Peyer's patch (tissue), 4 donors: ENCODE measurements around the gene ERC1. TPM values are rescaled to one million over a fixed set of nuclear protein-coding genes. Genes with fewer than 3 reads are reported as not detected.

Source experiments
- DNase-seq, 3 donors: peaks; one replicate each; pipeline ENCODE4 v3.0.0-alpha.2; 2017 to 2019
- H3K27ac ChIP-seq, 4 donors: fragments of 200-600 bp; sonication (generic); one replicate each; pipeline ENCODE4 v1.5.1; 2016 to 2019
- H3K27me3 ChIP-seq, 2 donors: fragments of 200-600 bp; sonication (generic); one replicate each; pipeline ENCODE4 v1.5.1; 2019
- H3K36me3 ChIP-seq, 3 donors: fragments of 200-600 bp; sonication (generic); one replicate each; pipeline ENCODE4 v1.5.1; 2016 to 2019
- H3K4me1 ChIP-seq, 4 donors: fragments of 200-600 bp; sonication (generic); one replicate each; pipeline ENCODE4 v1.5.1; 2016 to 2019
- H3K4me3 ChIP-seq, 4 donors: fragments of 200-600 bp; sonication (generic); 1 replicate in 3 of 4; 2 replicates in 1 of 4; pipeline ENCODE4 v1.5.1; 2016 to 2019; ENCODE audit warnings: mild to moderate bottlenecking in 1 of 4
- H3K9me3 ChIP-seq, 4 donors: fragments of 200-600 bp; sonication (generic); one replicate each; pipeline ENCODE4 v1.5.1; 2016 to 2019; ENCODE audit warnings: mild to moderate bottlenecking in 1 of 4
- CTCF ChIP-seq, 6 experiments: fragments of 450-650 bp in 4 of 6; fragments of 200-600 bp in 2 of 6; sonication (generic) in 1 of 6; IDR thresholded peaks; one replicate each; pipeline ENCODE4 v1.5.1; 2017 to 2019; ENCODE audit warnings: antibody characterized with exemption in 6 of 6, mild to moderate bottlenecking in 3 of 6, moderate library complexity in 1 of 6
- POLR2A ChIP-seq, 2 donors: fragments of 450-650 bp; IDR thresholded peaks; one replicate each; pipeline ENCODE4 v1.5.1; 2017; ENCODE audit warnings: antibody characterized with exemption in 2 of 2, mild to moderate bottlenecking in 2 of 2, moderate library complexity in 2 of 2
- total RNA-seq, 4 donors: library from RNA; depleted of rRNA; stranded (reverse); fragments of >200 nt; gene quantifications; one replicate each; pipeline ENCODE4 v1.1.0, GENCODE V29; 2016

Gene ERC1
- total RNA-seq, 4 donors from 2014 or later, result 26.5 to 184 (median 31.7) TPM

GRCh38 chr12:1502379-1502720, 511.3 kb downstream of the ERC1 start:
- H3K36me3 ChIP-seq, result no peaks in the 10 kb centered on the region
- TF ChIP-seq CTCF (IDR thresholded peaks at IDR 0.05) (no peak), POLR2A (IDR thresholded peaks at IDR 0.05) (no peak)
- no peaks in the 10 kb centered on the region for H3K4me1 ChIP-seq
- H3K27me3 ChIP-seq, result no peaks in the 10 kb centered on the region
- no peak overlapping the region for H3K27ac ChIP-seq
- DNase-seq, result peak in 1 of 3 donors; percentile 6
- H3K4me3 ChIP-seq, result no peak overlapping the region
- H3K9me3 ChIP-seq, result no peaks in the 10 kb centered on the region

- Histone ChIP-seq H3K27me3 (no peaks in the 10 kb centered on the region), H3K4me1 (no peaks in the 10 kb centered on the region), H3K9me3 (no peaks in the 10 kb centered on the region), H3K4me3 (no peak overlapping the region), H3K36me3 (no peaks in the 10 kb centered on the region), H3K27ac (no peak overlapping the region)
- TF ChIP-seq POLR2A (IDR thresholded peaks at IDR 0.05), result no peak
- TF ChIP-seq CTCF (IDR thresholded peaks at IDR 0.05), result no peak
- peak in 1 of 3 donors; percentile 13 for DNase-seq
Observed at GRCh38 chr12:1502831-1503230, 511.8 kb downstream of the ERC1 start.

- H3K27ac ChIP-seq, result no peak overlapping the region
- H3K36me3 ChIP-seq, result no peaks in the 10 kb centered on the region
- TF ChIP-seq POLR2A (IDR thresholded peaks at IDR 0.05) (no peak), CTCF (IDR thresholded peaks at IDR 0.05) (no peak)
- DNase-seq, result peak in 1 of 3 donors; percentile 37
- H3K4me1 ChIP-seq, result no peaks in the 10 kb centered on the region
- H3K4me3 ChIP-seq, result no peak overlapping the region
- H3K27me3 ChIP-seq, result no peaks in the 10 kb centered on the region
- no peaks in the 10 kb centered on the region for H3K9me3 ChIP-seq
Observed at GRCh38 chr12:1503281-1503711, 512.3 kb downstream of the ERC1 start.

GRCh38 chr12:1504304-1504894, 513.4 kb downstream of the ERC1 start:
- no peaks in the 10 kb centered on the region for H3K27me3 ChIP-seq
- no peaks in the 10 kb centered on the region for H3K9me3 ChIP-seq
- TF ChIP-seq POLR2A (IDR thresholded peaks at IDR 0.05), result no peak
- TF ChIP-seq CTCF (IDR thresholded peaks at IDR 0.05), result no peak
- H3K4me1 ChIP-seq, result no peaks in the 10 kb centered on the region
- H3K4me3 ChIP-seq, result no peak overlapping the region
- peak in 1 of 3 donors; percentile 39 for DNase-seq
- H3K36me3 ChIP-seq, result no peaks in the 10 kb centered on the region
- H3K27ac ChIP-seq, result no peak overlapping the region

- TF ChIP-seq CTCF (IDR thresholded peaks at IDR 0.05) (no peak), POLR2A (IDR thresholded peaks at IDR 0.05) (no peak)
- no peaks in the 10 kb centered on the region for H3K9me3 ChIP-seq
- no peak overlapping the region for H3K27ac ChIP-seq
- H3K27me3 ChIP-seq, result no peaks in the 10 kb centered on the region
- H3K36me3 ChIP-seq, result no peaks in the 10 kb centered on the region
- DNase-seq, result peak in 1 of 3 donors; percentile 44
- no peaks in the 10 kb centered on the region for H3K4me1 ChIP-seq
- no peak overlapping the region for H3K4me3 ChIP-seq
Observed at GRCh38 chr12:1504895-1505311, 513.9 kb downstream of the ERC1 start.

DNA sequence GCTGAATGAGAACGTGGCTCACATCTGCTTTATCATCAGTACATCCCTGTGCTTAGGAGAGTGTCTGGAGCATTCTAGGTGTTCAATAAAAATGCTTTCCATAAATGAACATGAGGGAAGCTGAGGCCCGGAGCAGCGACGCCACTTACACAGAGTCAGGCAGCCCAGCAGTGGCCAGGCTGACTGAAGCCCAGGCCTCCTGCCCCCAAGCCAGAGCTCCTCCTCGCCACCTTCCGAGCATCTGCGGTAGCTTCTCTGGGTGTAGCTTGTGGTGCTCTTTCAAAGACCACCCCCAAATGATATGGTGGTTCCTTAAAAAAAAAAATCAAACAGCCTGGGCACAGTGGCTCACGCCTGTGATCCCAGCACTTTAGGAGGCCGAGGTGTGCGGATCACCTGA, 514.6 kb downstream of the ERC1 start:
- Histone ChIP-seq H3K9me3 (no peaks in the 10 kb centered on the region), H3K36me3 (no peaks in the 10 kb centered on the region), H3K4me3 (no peak overlapping the region), H3K27ac (no peak overlapping the region), H3K4me1 (no peaks in the 10 kb centered on the region), H3K27me3 (no peaks in the 10 kb centered on the region)
- TF ChIP-seq CTCF (IDR thresholded peaks at IDR 0.05), result no peak
- TF ChIP-seq POLR2A (IDR thresholded peaks at IDR 0.05), result no peak
- no peak for DNase-seq
